H9 (cell line): ENCODE results near the gene ATP6V1B1. TPM values are rescaled to one million over a fixed set of nuclear protein-coding genes. Genes with fewer than 3 reads are reported as not detected.
A peak's percentile ranks its signal among the peaks of the same experiment; 100 is the strongest.

Experiments
- DNase-seq: peaks from one replicate; pipeline ENCODE4 v3.0.0-alpha.2; 2017
- H2AFZ ChIP-seq: one replicate; pipeline ENCODE4 v1.6.1; 2013; ENCODE audit warnings: mild to moderate bottlenecking, low read length, control low read depth, moderate library complexity
- H2AK5ac ChIP-seq: 2 replicates; pipeline ENCODE4 v1.6.1; 2013; ENCODE audit warnings: low read length, control low read depth, mixed read lengths; ENCODE audit not compliant: insufficient read length
- H2BK120ac ChIP-seq: one replicate; pipeline ENCODE4 v1.6.1; 2013; ENCODE audit warnings: low read depth, mild to moderate bottlenecking, low read length, control low read depth, inconsistent platforms; ENCODE audit not compliant: poor library complexity, severe bottlenecking
- H2BK12ac ChIP-seq: 2 replicates; pipeline ENCODE4 v1.6.1; 2013; ENCODE audit warnings: low read length, control low read depth, mixed read lengths, low read depth; ENCODE audit not compliant: insufficient read length
- H2BK15ac ChIP-seq: 2 replicates; pipeline ENCODE4 v1.6.1; 2013; ENCODE audit warnings: low read depth, low read length, control low read depth
- H2BK20ac ChIP-seq: one replicate; pipeline ENCODE4 v1.6.1; 2013; ENCODE audit warnings: low read depth, mild to moderate bottlenecking, low read length, control low read depth, inconsistent platforms; ENCODE audit not compliant: poor library complexity, severe bottlenecking
- H2BK5ac ChIP-seq: 2 replicates; pipeline ENCODE4 v1.6.1; 2013; ENCODE audit warnings: low read length, control low read depth, mixed read lengths; ENCODE audit not compliant: insufficient read length
- H3K14ac ChIP-seq: 2 replicates; pipeline ENCODE4 v1.6.1; 2013; ENCODE audit warnings: low read length, control low read depth; ENCODE audit not compliant: insufficient read depth
- H3K18ac ChIP-seq: 2 replicates; pipeline ENCODE4 v1.6.1; 2013; ENCODE audit warnings: low read depth, mild to moderate bottlenecking, mixed read lengths, low read length, control low read depth; ENCODE audit not compliant: insufficient read length
- H3K23ac ChIP-seq: 2 replicates; pipeline ENCODE4 v1.6.1; 2013; ENCODE audit warnings: low read length, control low read depth, mixed read lengths, low read depth; ENCODE audit not compliant: insufficient read length
- H3K23me2 ChIP-seq: 2 replicates; pipeline ENCODE4 v1.6.1; 2013; ENCODE audit warnings: low read depth, mild to moderate bottlenecking, mixed read lengths, low read length, control low read depth; ENCODE audit not compliant: insufficient read length, poor library complexity, severe bottlenecking
- H3K27ac ChIP-seq: 2 replicates; pipeline ENCODE4 v1.5.1; 2013; ENCODE audit warnings: low read length, control low read depth, mixed read lengths, low read depth; ENCODE audit not compliant: insufficient read length
- H3K27me3 ChIP-seq: 2 replicates; pipeline ENCODE4 v1.6.1; 2013; ENCODE audit warnings: low read length, control low read depth, inconsistent platforms; ENCODE audit not compliant: insufficient read depth
- H3K4ac ChIP-seq: 2 replicates; pipeline ENCODE4 v1.6.1; 2013; ENCODE audit warnings: low read depth, mild to moderate bottlenecking, control low read depth, inconsistent platforms, low read length, moderate library complexity
- H3K4me1 ChIP-seq: 2 replicates; pipeline ENCODE4 v1.6.1; 2013; ENCODE audit warnings: low read length, control low read depth, inconsistent platforms; ENCODE audit not compliant: insufficient read depth
- H3K4me2 ChIP-seq: 2 replicates; pipeline ENCODE4 v1.6.1; 2013; ENCODE audit warnings: low read length, control low read depth, mixed read lengths; ENCODE audit not compliant: insufficient read length, insufficient read depth
- H3K56ac ChIP-seq: 2 replicates; pipeline ENCODE4 v1.6.1; 2013; ENCODE audit warnings: low read depth, mild to moderate bottlenecking, mixed read lengths, low read length, control low read depth; ENCODE audit not compliant: insufficient read length
- H3K79me1 ChIP-seq: 2 replicates; pipeline ENCODE4 v1.6.1; 2013; ENCODE audit warnings: low read depth, mild to moderate bottlenecking, moderate library complexity, low read length, control low read depth, inconsistent platforms; ENCODE audit not compliant: insufficient read depth, poor library complexity, severe bottlenecking
- H3K79me2 ChIP-seq: 2 replicates; pipeline ENCODE4 v1.6.1; 2013; ENCODE audit warnings: low read length, control low read depth, inconsistent platforms; ENCODE audit not compliant: insufficient read depth
- H3K9ac ChIP-seq: 2 replicates; pipeline ENCODE4 v1.6.1; 2013; ENCODE audit warnings: low read length, control low read depth, mixed read lengths; ENCODE audit not compliant: insufficient read length; ENCODE audit errors: extremely low read depth
- H3K9me3 ChIP-seq: one replicate; pipeline ENCODE4 v1.6.1; 2013; ENCODE audit warnings: low read depth, low read length, inconsistent platforms; ENCODE audit not compliant: control insufficient read depth
- H3T11ph ChIP-seq: one replicate; pipeline ENCODE4 v1.6.1; 2013; ENCODE audit warnings: mild to moderate bottlenecking, low read length, control low read depth, inconsistent platforms
- H4K20me1 ChIP-seq: one replicate; pipeline ENCODE4 v1.6.1; 2013; ENCODE audit not compliant: control insufficient read depth, insufficient read length, insufficient read depth
- H4K5ac ChIP-seq: 2 replicates; pipeline ENCODE4 v1.6.1; 2013; ENCODE audit warnings: low read depth, mild to moderate bottlenecking, mixed read lengths, low read length, control low read depth; ENCODE audit not compliant: insufficient read length
- H4K8ac ChIP-seq: replicated peaks from 2 replicates; pipeline ENCODE4 v1.6.1; 2013; ENCODE audit warnings: low read length, control low read depth, mixed read lengths, low read depth; ENCODE audit not compliant: insufficient read length
- H4K91ac ChIP-seq: 2 replicates; pipeline ENCODE4 v1.6.1; 2013; ENCODE audit warnings: low read depth, mild to moderate bottlenecking, moderate library complexity, mixed read lengths, low read length, control low read depth; ENCODE audit not compliant: insufficient read length
- H3K27ac Mint-ChIP-seq, 3 experiments: 2 replicates in 2 of 3; 3 replicates in 1 of 3; pipeline ENCODE4 v1.8.0; 2020 to 2021; ENCODE audit warnings: mixed read lengths in 3 of 3, mild to moderate bottlenecking in 1 of 3, moderate library complexity in 1 of 3
- H3K27me3 Mint-ChIP-seq: 2 replicates; pipeline ENCODE4 v1.8.0; 2021; ENCODE audit warnings: low read depth, mild to moderate bottlenecking, moderate library complexity, mixed read lengths
- H3K36me3 Mint-ChIP-seq, 3 experiments: 2 replicates in 2 of 3; 3 replicates in 1 of 3; pipeline ENCODE4 v1.8.0; 2020 to 2021; ENCODE audit warnings: low read depth in 3 of 3, mixed read lengths in 3 of 3; ENCODE audit not compliant: insufficient read depth in 1 of 3
- H3K4me1 Mint-ChIP-seq, 2 experiments: 2 replicates each; pipeline ENCODE4 v1.8.0; 2020; ENCODE audit warnings: mixed read lengths in 2 of 2
- H3K4me3 Mint-ChIP-seq, 2 experiments: 2 replicates in 1 of 2; 3 replicates in 1 of 2; pipeline ENCODE4 v1.8.0; 2020 to 2021; ENCODE audit warnings: mild to moderate bottlenecking in 2 of 2, mixed read lengths in 2 of 2, moderate library complexity in 1 of 2
- H3K9me3 Mint-ChIP-seq, 2 experiments: 2 replicates in 1 of 2; 3 replicates in 1 of 2; pipeline ENCODE4 v1.8.0; 2020; ENCODE audit warnings: mild to moderate bottlenecking in 2 of 2, mixed read lengths in 2 of 2, moderate library complexity in 1 of 2
- CTCF ChIP-seq: fragments of 200-600 bp; sonication (generic); conservative IDR thresholded peaks from 3 replicates; pipeline ENCODE4 v1.8.0; 2021; ENCODE audit warnings: antibody characterized with exemption, mild to moderate bottlenecking
- WGBS: extraction: QIAGEN DNeasy Blood & Tissue Kit; methylation state at CpG from one replicate; pipeline ENCODE4 v1.1.7; 2013; ENCODE audit warnings: missing lambda C conversion rate, low lambda C conversion rate, mixed read lengths; ENCODE audit not compliant: insufficient read length; ENCODE audit errors: extremely low coverage; 5-methylcytosine and 5-hydroxymethylcytosine counted together
- total RNA-seq: library from RNA; stranded (reverse); gene quantifications from 2 replicates; pipeline ENCODE4 v1.2.1, GENCODE V29; 2021

The ATP6V1B1 gene
- total RNA-seq, 1 experiment from 2014 or later: not detected

GRCh38 chr2:70978341-70979179 lies 42.9 kb downstream of the ATP6V1B1 start, which contains the start of gene ANKRD53:
Gene ANKRD53, plus strand, starts transcription at chr2:70978630. Its CDS starts 16 bp downstream, at chr2:70978646.
- peak; percentile 84 for DNase-seq
- Histone ChIP-seq H3K4me2 (peak within 1 kb of the TSS; percentile 63), H2AK5ac (no peak within 1 kb of the TSS), H4K20me1 (no peaks in the 10 kb centered on the region), H4K8ac (no peak within 1 kb of the TSS), H3K27ac (no peak within 1 kb of the TSS), H3K4me1 (no peaks in the 10 kb centered on the region), H3K4ac (no peak within 1 kb of the TSS), H4K5ac (no peak within 1 kb of the TSS), H3K9ac (no peak within 1 kb of the TSS), H2BK12ac (no peak within 1 kb of the TSS), H3K9me3 (no peaks in the 10 kb centered on the region), H3K27me3 (peaks cover 2% of the 10 kb centered on the region; the same call in 1 of the 2 replicates), H3K23ac (no peak within 1 kb of the TSS), H3K79me2 (no peaks in the 10 kb centered on the region), H3K56ac (no peak within 1 kb of the TSS), H2AFZ (no peak within 1 kb of the TSS), H2BK5ac (no peak within 1 kb of the TSS), H3K23me2 (peaks cover 7% of the 10 kb centered on the region), H3K14ac (no peak within 1 kb of the TSS), H3K18ac (no peak within 1 kb of the TSS), H3T11ph (no peak within 1 kb of the TSS), H3K79me1 (no peaks in the 10 kb centered on the region), H4K91ac (no peak within 1 kb of the TSS), H2BK120ac (no peak within 1 kb of the TSS), H2BK20ac (no peak within 1 kb of the TSS), H2BK15ac (no peak within 1 kb of the TSS)
- Mint-ChIP-seq H3K27ac (no peak within 1 kb of the TSS), H3K4me3 (peak within 1 kb of the TSS; percentile 68 to 81), H3K36me3 (no peaks in the 10 kb centered on the region), H3K27me3 (peaks cover 56% of the 10 kb centered on the region), H3K9me3 (no peaks in the 10 kb centered on the region), H3K4me1 (peaks cover 12 to 14% of the 10 kb centered on the region in 2 experiments)
- WGBS: no CpG with 5 or more reads among the region's 67 CpGs
- no peak for TF ChIP-seq CTCF
